RWPE2 (cell line): ENCODE results near the gene APOA1.

Experiments used
- ATAC-seq: fragments of 200-7000 bp; cut with Tn5 transposase; 3 replicates; pipeline ENCODE4 v1.9.1; 2021; ENCODE audit warnings: low read depth
- DNase-seq: peaks from one replicate; pipeline ENCODE4 v3.0.0-alpha.2; 2020; ENCODE audit warnings: low spot score
- H3K27ac ChIP-seq: fragments of 450-650 bp; 2 replicates; pipeline ENCODE4 v1.5.1; 2017; ENCODE audit warnings: mild to moderate bottlenecking; ENCODE audit not compliant: poor library complexity, severe bottlenecking
- H3K27me3 ChIP-seq: fragments of 250-450 bp; sonication (Bioruptor Pico); 2 replicates; pipeline ENCODE4 v1.5.1; 2021; ENCODE audit warnings: mild to moderate bottlenecking, moderate library complexity; ENCODE audit not compliant: insufficient read depth, poor library complexity, severe bottlenecking
- H3K36me3 ChIP-seq: fragments of 250-450 bp; sonication (Bioruptor Pico); 2 replicates; pipeline ENCODE4 v1.5.1; 2020; ENCODE audit warnings: low read depth, mild to moderate bottlenecking, moderate library complexity
- H3K4me1 ChIP-seq: fragments of 250-450 bp; sonication (Bioruptor Pico); 2 replicates; pipeline ENCODE4 v1.5.1; 2021; ENCODE audit warnings: mild to moderate bottlenecking, moderate library complexity; ENCODE audit not compliant: insufficient read depth, poor library complexity, severe bottlenecking
- H3K4me3 ChIP-seq: fragments of 250-450 bp; sonication (Bioruptor Pico); 2 replicates; pipeline ENCODE4 v1.5.1; 2021; ENCODE audit warnings: mild to moderate bottlenecking, moderate library complexity; ENCODE audit not compliant: severe bottlenecking
- H3K9me3 ChIP-seq: fragments of 250-450 bp; sonication (Bioruptor Pico); 2 replicates; pipeline ENCODE4 v1.5.1; 2021; ENCODE audit warnings: mild to moderate bottlenecking, moderate library complexity; ENCODE audit not compliant: severe bottlenecking
- CTCF ChIP-seq: fragments of 450-650 bp; IDR thresholded peaks from one replicate; pipeline ENCODE4 v1.5.1; 2017; ENCODE audit warnings: mild to moderate bottlenecking, moderate library complexity; ENCODE audit not compliant: poor library complexity, severe bottlenecking

Gene APOA1

GRCh38 chr11:116826751-116827431 is 10.5 kb downstream of the APOA1 start:
- H3K9me3 ChIP-seq, result no peaks in the 10 kb centered on the region
- ATAC-seq, result no peak
- no peaks in the 10 kb centered on the region for H3K27me3 ChIP-seq
- no peak for TF ChIP-seq CTCF
- no peak overlapping the region for H3K4me3 ChIP-seq
- no peak overlapping the region for H3K27ac ChIP-seq
- no peak for DNase-seq
- no peaks in the 10 kb centered on the region for H3K4me1 ChIP-seq
- H3K36me3 ChIP-seq, result no peaks in the 10 kb centered on the region

- Histone ChIP-seq H3K36me3 (no peaks in the 10 kb centered on the region), H3K4me1 (no peaks in the 10 kb centered on the region), H3K27ac (no peak overlapping the region), H3K27me3 (no peaks in the 10 kb centered on the region), H3K9me3 (no peaks in the 10 kb centered on the region), H3K4me3 (no peak overlapping the region)
- ATAC-seq (no peak), DNase-seq (no peak)
- TF ChIP-seq CTCF, result no peak
These were observed 11.3 kb downstream of the APOA1 start for GRCh38 chr11:116825854-116826750.

GRCh38 chr11:116825434-116825833 is 12.0 kb downstream of the APOA1 start:
- ATAC-seq (no peak), DNase-seq (no peak)
- no peak for TF ChIP-seq CTCF
- H3K9me3 ChIP-seq, result no peaks in the 10 kb centered on the region
- H3K27me3 ChIP-seq, result no peaks in the 10 kb centered on the region
- no peaks in the 10 kb centered on the region for H3K4me1 ChIP-seq
- H3K36me3 ChIP-seq, result no peaks in the 10 kb centered on the region
- H3K4me3 ChIP-seq, result no peak overlapping the region
- no peak overlapping the region for H3K27ac ChIP-seq

- Histone ChIP-seq H3K4me3 (no peak within 1 kb of the TSS), H3K9me3 (no peaks in the 10 kb centered on the region), H3K4me1 (no peaks in the 10 kb centered on the region), H3K27me3 (no peaks in the 10 kb centered on the region), H3K36me3 (no peaks in the 10 kb centered on the region), H3K27ac (no peak within 1 kb of the TSS)
- ATAC-seq (no peak), DNase-seq (no peak)
- no peak for TF ChIP-seq CTCF
These were observed 14.2 kb downstream of the APOA1 start, which contains the start of gene APOA4 for GRCh38 chr11:116823031-116823843. APOA4 (minus strand) TSS chr11:116823304; CDS start chr11:116823191, 113 bp downstream.
